ENCODE data around the gene PXT1.
"Not testable (repeated sequence)": the region's sequence is repeated elsewhere in the genome, so short reads cannot be mapped to it uniquely, and the experiment has no call there.

PXT1 gene

GRCh38 chr6:36364061-36364635, 78.5 kb downstream of the PXT1 start:
- H3K4ac ChIP-seq (ENCODE audit: low read depth, low read length); H3K79me1 ChIP-seq (ENCODE audit: low read length); H3K56ac ChIP-seq (ENCODE audit: low read length); H4K5ac ChIP-seq (ENCODE audit: low read length); H3K4me1 ChIP-seq (ENCODE audit: control insufficient read depth, low read depth, low read length); H3K79me2 ChIP-seq (ENCODE audit: control insufficient read depth, insufficient read depth, low read length); H2BK5ac ChIP-seq (ENCODE audit: low read length); H2BK15ac ChIP-seq (replicated peaks; ENCODE audit: low read depth); H2AK5ac ChIP-seq (ENCODE audit: low read length); H3K27me3 ChIP-seq (ENCODE audit: insufficient read depth, low read length, poor library complexity); H3K9ac ChIP-seq (ENCODE audit: low read length); H3K4me3 ChIP-seq (ENCODE audit: low read length); DNase-seq; H3K18ac ChIP-seq (ENCODE audit: low read length); H4K8ac ChIP-seq (ENCODE audit: low read depth, low read length); H3K4me2 ChIP-seq (ENCODE audit: low read length); H3K27ac ChIP-seq (ENCODE audit: low read depth, low read length); H3K36me3 ChIP-seq (ENCODE audit: control insufficient read depth, insufficient read depth, low read length); H3K23ac ChIP-seq (ENCODE audit: low read length); H2BK120ac ChIP-seq (ENCODE audit: low read depth, low read length): not testable (repeated sequence)
- no CpG with 5 or more reads among the region's 34 CpGs for WGBS (ENCODE audit: extremely low coverage, insufficient coverage, low lambda C conversion rate)

DNA sequence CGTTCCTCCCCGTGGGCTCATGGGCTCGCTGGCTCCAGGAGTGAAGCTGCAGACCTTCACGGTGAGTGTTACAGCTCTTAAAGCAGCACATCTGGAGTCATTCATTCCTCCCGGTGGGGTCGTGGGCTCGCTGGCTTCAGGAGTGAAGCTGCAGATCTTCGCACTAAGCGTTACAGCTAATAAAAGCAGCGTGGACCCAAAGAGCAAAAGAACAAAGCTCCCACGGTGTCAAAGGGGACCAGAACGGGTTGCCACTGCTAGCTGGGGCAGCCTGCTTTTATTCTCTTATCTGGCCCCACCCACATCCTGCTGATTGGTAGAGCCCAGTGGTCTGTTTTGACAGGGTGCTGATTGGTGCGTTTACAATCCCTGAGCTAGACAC, 79.3 kb downstream of the PXT1 start:
- not testable (repeated sequence) for H2AK5ac ChIP-seq (ENCODE audit: low read length); H2BK5ac ChIP-seq (ENCODE audit: low read length); DNase-seq; H3K56ac ChIP-seq (ENCODE audit: low read length); H3K23ac ChIP-seq (ENCODE audit: low read length); H2BK120ac ChIP-seq (ENCODE audit: low read depth, low read length); H4K8ac ChIP-seq (ENCODE audit: low read depth, low read length); H3K9ac ChIP-seq (ENCODE audit: low read length); H3K79me1 ChIP-seq (ENCODE audit: low read length); H3K27ac ChIP-seq (ENCODE audit: low read depth, low read length); H2BK15ac ChIP-seq (replicated peaks; ENCODE audit: low read depth); H3K18ac ChIP-seq (ENCODE audit: low read length); H3K4me2 ChIP-seq (ENCODE audit: low read length); H3K36me3 ChIP-seq (ENCODE audit: control insufficient read depth, insufficient read depth, low read length); H4K5ac ChIP-seq (ENCODE audit: low read length); H3K4me3 ChIP-seq (ENCODE audit: low read length); H3K4me1 ChIP-seq (ENCODE audit: control insufficient read depth, low read depth, low read length); H3K79me2 ChIP-seq (ENCODE audit: control insufficient read depth, insufficient read depth, low read length); H3K4ac ChIP-seq (ENCODE audit: low read depth, low read length); H3K27me3 ChIP-seq (ENCODE audit: insufficient read depth, low read length, poor library complexity)
- no CpG with 5 or more reads among the region's 13 CpGs for WGBS (ENCODE audit: extremely low coverage, insufficient coverage, low lambda C conversion rate)

- H3K9ac ChIP-seq (ENCODE audit: low read length), result no peak overlapping the region
- no peaks in the 10 kb centered on the region for H3K4me1 ChIP-seq (ENCODE audit: control insufficient read depth, low read depth, low read length)
- DNase-seq, result no peak
- H2BK120ac ChIP-seq (ENCODE audit: low read depth, low read length), result no peak overlapping the region
- no peaks in the 10 kb centered on the region for H3K79me2 ChIP-seq (ENCODE audit: control insufficient read depth, insufficient read depth, low read length)
- no peak overlapping the region for H3K27ac ChIP-seq (ENCODE audit: low read depth, low read length)
- no peak overlapping the region for H2BK5ac ChIP-seq (ENCODE audit: low read length)
- WGBS (ENCODE audit: extremely low coverage, insufficient coverage, low lambda C conversion rate), result no CpG with 5 or more reads among the region's 25 CpGs
- H3K23ac ChIP-seq (ENCODE audit: low read length), result no peak overlapping the region
- H3K79me1 ChIP-seq (ENCODE audit: low read length), result no peaks in the 10 kb centered on the region
- no peak overlapping the region for H3K4ac ChIP-seq (ENCODE audit: low read depth, low read length)
- no peak overlapping the region for H3K56ac ChIP-seq (ENCODE audit: low read length)
- H3K18ac ChIP-seq (ENCODE audit: low read length), result no peak overlapping the region
- no peak overlapping the region for H3K4me2 ChIP-seq (ENCODE audit: low read length)
- no peak overlapping the region for H2BK15ac ChIP-seq (replicated peaks; ENCODE audit: low read depth)
- no peak overlapping the region for H4K8ac ChIP-seq (ENCODE audit: low read depth, low read length)
- no peaks in the 10 kb centered on the region for H3K27me3 ChIP-seq (ENCODE audit: insufficient read depth, low read length, poor library complexity)
- no peak overlapping the region for H3K4me3 ChIP-seq (ENCODE audit: low read length)
- H4K5ac ChIP-seq (ENCODE audit: low read length), result no peak overlapping the region
- no peaks in the 10 kb centered on the region for H3K36me3 ChIP-seq (ENCODE audit: control insufficient read depth, insufficient read depth, low read length)
- H2AK5ac ChIP-seq (ENCODE audit: low read length), result no peak overlapping the region
Measured at GRCh38 chr6:36362551-36363370, 79.9 kb downstream of the PXT1 start.

DNA sequence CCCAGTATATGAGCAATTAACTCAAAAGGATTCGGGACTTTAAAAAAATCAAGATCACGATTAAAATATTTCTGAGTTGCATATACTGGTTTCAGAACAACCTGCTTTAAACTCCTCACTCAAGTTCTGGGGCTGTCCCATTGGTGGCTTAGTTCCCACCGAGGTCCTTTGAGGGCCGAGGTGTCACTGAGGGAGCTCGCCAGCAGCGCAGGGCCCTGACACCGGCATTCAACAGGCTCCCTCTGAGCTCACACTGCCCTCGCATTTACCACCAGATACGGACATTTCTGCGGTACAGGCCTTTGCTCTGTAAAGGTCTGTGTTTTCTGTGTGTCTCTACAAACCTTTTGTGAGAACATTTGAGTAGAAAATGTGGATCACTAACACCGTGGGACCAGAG, 81.6 kb downstream of the PXT1 start:
- Histone ChIP-seq H3K4ac (ENCODE audit: low read depth, low read length) (no peak overlapping the region), H2BK120ac (ENCODE audit: low read depth, low read length) (no peak overlapping the region), H3K18ac (ENCODE audit: low read length) (no peak overlapping the region), H2AK5ac (ENCODE audit: low read length) (no peak overlapping the region), H4K8ac (ENCODE audit: low read depth, low read length) (no peak overlapping the region), H3K79me1 (ENCODE audit: low read length) (no peaks in the 10 kb centered on the region), H3K79me2 (ENCODE audit: control insufficient read depth, insufficient read depth, low read length) (no peaks in the 10 kb centered on the region), H3K27me3 (ENCODE audit: insufficient read depth, low read length, poor library complexity) (no peaks in the 10 kb centered on the region), H3K4me1 (ENCODE audit: control insufficient read depth, low read depth, low read length) (no peaks in the 10 kb centered on the region), H3K56ac (ENCODE audit: low read length) (no peak overlapping the region), H3K23ac (ENCODE audit: low read length) (no peak overlapping the region), H2BK15ac (replicated peaks; ENCODE audit: low read depth) (no peak overlapping the region), H3K36me3 (ENCODE audit: control insufficient read depth, insufficient read depth, low read length) (no peaks in the 10 kb centered on the region), H4K5ac (ENCODE audit: low read length) (no peak overlapping the region), H3K27ac (ENCODE audit: low read depth, low read length) (no peak overlapping the region), H3K4me2 (ENCODE audit: low read length) (no peak overlapping the region), H2BK5ac (ENCODE audit: low read length) (no peak overlapping the region), H3K9ac (ENCODE audit: low read length) (no peak overlapping the region), H3K4me3 (ENCODE audit: low read length) (no peak overlapping the region)
- WGBS (ENCODE audit: extremely low coverage, insufficient coverage, low lambda C conversion rate), result no CpG with 5 or more reads among the region's 11 CpGs
- DNase-seq, result no peak

GRCh38 chr6:36360241-36361054, 82.2 kb downstream of the PXT1 start:
- Histone ChIP-seq H2BK15ac (replicated peaks; ENCODE audit: low read depth) (no peak overlapping the region), H3K4ac (ENCODE audit: low read depth, low read length) (no peak overlapping the region), H3K27ac (ENCODE audit: low read depth, low read length) (no peak overlapping the region), H3K36me3 (ENCODE audit: control insufficient read depth, insufficient read depth, low read length) (no peaks in the 10 kb centered on the region), H3K27me3 (ENCODE audit: insufficient read depth, low read length, poor library complexity) (no peaks in the 10 kb centered on the region), H2BK5ac (ENCODE audit: low read length) (no peak overlapping the region), H3K79me2 (ENCODE audit: control insufficient read depth, insufficient read depth, low read length) (no peaks in the 10 kb centered on the region), H3K4me2 (ENCODE audit: low read length) (no peak overlapping the region), H3K23ac (ENCODE audit: low read length) (no peak overlapping the region), H4K8ac (ENCODE audit: low read depth, low read length) (no peak overlapping the region), H3K9ac (ENCODE audit: low read length) (peak overlapping the region; percentile 35), H2AK5ac (ENCODE audit: low read length) (no peak overlapping the region), H2BK120ac (ENCODE audit: low read depth, low read length) (no peak overlapping the region), H4K5ac (ENCODE audit: low read length) (no peak overlapping the region), H3K4me1 (ENCODE audit: control insufficient read depth, low read depth, low read length) (no peaks in the 10 kb centered on the region), H3K18ac (ENCODE audit: low read length) (no peak overlapping the region), H3K4me3 (ENCODE audit: low read length) (no peak overlapping the region), H3K56ac (ENCODE audit: low read length) (peak overlapping the region; percentile 77), H3K79me1 (ENCODE audit: low read length) (no peaks in the 10 kb centered on the region)
- no CpG with 5 or more reads among the region's 10 CpGs for WGBS (ENCODE audit: extremely low coverage, insufficient coverage, low lambda C conversion rate)
- DNase-seq, result peak; percentile 83
